Fibroblast of the conjunctiva (primary cell): ENCODE results near the gene ADRA1B.
A peak's percentile ranks its signal among the peaks of the same experiment; 100 is the strongest.

Experiments used
- DNase-seq: peaks from one replicate; pipeline ENCODE4 v3.0.0-alpha.2; 2010; ENCODE audit warnings: low read depth

ADRA1B gene

DNA sequence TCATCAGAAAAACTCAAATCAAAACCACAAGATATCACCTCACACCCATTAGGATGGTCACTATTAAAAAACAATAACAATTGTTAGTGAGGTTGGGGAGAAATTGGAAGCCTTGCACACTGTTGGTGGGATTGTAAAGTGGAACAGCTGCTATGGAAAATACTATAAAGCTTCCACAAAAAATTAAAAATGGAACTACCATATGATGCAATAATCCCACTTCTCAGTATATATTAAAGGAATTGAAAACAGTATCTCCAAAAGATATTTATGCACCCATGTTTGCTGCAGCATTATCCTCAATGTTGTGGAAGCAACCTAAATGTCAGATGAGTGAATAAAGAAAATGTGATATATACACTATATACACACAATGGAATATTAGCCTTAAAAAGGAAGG is 14.5 kb upstream of the ADRA1B start:
- DNase-seq: no peak

DNA sequence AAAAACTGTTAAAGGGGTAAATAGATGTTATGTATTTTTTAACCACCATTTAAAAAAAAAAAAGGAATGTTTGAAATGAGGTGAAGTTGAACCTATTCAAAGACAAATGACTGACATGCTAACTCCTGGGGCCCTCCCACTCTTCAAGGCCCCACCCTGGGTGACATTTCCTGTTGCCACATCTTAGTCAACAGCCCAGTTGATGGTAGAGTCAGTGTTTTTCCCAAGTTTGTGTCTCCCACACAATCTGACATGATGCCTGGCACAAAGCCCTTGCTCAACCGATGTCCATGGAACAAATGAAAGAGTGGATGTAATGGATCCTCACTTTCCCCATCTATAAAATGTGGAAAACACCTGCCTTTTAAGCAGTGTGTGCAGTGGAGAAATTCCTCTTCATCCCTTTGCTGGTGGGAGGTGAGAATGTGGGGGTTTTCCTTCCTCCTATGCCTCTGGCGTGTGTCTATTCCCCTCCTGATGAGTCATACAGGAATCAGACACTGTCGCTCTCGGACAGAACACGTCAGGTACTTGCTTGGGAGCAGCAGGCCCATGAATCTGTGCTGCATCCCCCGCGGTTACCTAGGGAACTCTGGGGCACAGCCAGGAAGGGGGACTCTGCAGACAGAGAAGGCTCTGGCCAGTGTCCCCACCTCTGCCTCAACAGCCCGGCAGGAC is 13.7 kb upstream of the ADRA1B start:
- DNase-seq: no peak

DNA sequence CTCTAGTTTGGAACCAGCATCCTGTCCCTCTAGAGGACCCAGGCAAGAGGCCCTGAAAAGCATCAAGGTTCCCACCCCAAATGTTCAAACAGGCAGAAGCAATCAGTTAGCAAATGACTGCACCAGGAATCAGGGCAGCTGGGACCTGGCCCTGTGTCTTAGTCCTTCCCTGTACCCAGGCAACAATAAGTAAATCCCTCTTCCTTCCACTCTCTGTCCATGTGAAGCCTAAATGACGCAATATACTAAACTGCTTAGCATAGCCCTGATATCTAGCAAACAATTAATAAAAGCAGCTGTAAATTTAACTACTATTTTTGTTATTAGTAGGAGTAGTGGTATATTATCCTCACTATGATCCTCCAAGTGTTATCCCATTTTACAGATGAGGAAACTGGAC is 13.2 kb upstream of the ADRA1B start:
- no peak for DNase-seq

DNA sequence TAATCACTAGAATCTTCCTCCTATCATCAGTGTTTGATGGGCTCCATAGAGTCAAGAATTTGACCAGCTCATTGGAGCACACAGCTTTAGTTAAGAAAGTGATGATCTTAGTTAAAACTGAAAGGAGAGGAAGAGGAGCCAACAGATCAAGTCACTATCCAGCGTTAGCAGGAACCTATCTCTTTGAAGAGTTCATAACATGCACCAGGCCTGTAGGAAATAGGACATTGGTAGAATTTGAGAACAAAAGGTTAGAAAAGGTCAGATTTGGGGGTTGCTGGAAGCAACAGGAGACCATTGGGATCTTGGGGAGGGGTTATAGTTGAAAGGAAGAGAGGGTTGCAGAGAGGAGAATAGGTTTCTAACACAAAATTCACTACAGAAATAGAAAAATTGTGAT is 11.4 kb upstream of the ADRA1B start:
- DNase-seq: no peak

DNA sequence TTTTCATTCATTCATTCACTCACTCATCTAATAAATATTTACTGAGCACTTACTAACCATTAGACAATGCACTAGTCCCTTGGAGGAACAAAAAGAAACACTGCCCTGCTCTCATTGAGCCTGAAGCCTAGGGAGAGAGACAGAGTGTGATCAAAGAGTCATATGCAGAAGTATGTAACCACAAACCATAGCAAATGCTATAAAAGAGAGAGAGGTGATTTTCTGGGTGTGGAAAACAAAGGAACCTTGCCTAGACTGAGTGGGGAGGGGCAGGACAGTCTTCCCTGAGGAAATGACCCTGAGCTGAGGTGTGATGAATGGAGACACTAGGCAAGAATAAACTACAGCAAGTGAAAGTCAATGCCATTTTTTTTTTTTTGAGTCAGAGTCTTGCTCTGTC is 10.8 kb upstream of the ADRA1B start:
- no peak for DNase-seq

DNA sequence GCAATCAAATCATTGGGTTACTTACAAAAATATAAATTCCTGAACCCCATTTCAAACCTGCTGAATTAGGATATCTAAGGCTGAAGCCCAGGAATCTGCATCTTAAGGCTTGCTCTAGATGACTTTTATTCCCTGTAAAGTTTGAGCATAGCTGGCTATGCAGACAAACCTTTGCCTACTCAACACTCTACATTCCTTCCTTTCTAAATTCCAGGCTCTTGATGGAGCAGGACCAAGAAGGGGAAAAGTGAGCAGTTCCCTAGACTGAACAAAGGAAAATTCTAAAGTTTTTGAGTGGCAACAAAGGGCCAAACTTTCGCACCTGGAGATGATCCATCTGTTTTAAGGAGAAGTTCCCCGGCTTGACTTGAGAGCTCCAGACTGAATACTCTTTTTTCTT is 9.8 kb upstream of the ADRA1B start:
- no peak for DNase-seq

DNA sequence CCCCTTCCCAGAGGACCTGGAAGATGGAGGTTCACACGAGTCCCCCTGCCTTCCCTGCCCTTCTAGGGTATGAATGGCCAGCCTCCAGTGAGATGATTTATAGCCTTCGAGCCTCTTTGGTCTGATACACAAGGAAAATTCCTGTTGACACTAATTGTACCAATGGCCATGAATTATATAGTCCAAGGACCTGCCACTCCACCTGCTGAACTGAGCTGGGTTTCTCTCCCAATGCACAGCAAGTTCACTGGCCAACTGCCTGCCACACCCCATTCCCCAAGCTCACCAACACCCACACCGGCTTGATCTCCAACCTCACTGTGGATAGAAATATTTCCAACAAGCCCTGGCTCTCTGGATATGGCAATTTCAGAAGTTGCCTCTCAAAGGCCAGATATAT is 9.3 kb upstream of the ADRA1B start:
- DNase-seq: no peak

DNA sequence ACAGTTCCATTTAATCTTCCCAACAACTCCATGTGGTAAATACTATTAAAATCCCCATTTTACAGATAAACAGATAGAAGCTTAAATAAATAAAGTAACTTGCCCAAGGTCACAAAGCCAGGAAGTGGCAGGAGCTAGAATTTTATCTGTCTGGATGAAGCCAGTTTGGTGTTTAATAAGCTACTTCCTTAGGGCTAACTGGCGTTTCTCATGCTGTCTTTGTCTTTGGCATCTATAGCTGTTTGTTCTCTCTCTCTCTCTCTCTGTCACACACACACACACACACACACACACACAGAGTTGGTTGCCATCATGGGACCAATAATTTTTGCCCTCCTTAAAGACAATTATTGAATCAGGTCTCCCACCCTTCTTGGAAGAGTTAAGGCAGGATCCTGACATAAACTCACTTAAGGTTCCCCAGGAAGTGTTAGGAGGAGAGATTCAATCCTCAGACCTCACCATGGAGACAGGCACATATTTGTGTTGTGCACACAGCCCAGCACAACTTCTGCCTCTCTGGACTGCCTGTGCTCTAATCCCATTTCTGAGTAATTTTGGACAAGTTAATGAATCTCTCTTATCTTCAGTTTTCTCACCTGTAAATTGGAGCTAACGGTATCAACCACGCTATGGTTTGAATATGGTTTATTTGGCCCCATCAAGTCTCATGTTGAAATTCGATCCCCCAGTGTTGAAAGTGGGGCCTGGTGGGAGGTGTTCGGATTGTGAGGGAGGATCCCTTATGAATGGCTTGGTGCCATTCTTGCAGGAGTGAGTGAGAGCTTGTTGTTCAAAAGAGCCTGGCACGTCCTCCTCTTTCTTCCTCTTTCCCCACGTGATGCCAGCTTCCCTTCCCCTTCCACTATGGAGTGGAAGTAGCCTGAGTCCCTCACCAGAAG is 8.3 kb upstream of the ADRA1B start:
- DNase-seq: no peak

DNA sequence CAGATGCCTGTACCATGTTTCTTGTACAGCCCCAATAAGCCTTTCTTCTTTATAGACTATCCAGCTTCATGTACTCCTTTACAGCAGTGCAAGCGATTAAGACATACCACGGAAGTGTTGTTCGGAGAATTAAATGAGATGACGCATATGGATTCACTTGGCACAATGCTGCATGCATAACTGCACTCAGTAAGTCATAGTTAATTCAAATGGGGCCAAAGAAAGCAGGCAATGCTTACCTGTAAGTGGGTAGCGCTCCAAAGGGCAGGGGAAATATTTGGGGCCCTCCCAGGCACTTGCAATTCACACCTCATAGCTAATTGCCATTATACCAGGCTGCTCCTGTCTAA is 7.7 kb upstream of the ADRA1B start:
- no peak for DNase-seq

DNA sequence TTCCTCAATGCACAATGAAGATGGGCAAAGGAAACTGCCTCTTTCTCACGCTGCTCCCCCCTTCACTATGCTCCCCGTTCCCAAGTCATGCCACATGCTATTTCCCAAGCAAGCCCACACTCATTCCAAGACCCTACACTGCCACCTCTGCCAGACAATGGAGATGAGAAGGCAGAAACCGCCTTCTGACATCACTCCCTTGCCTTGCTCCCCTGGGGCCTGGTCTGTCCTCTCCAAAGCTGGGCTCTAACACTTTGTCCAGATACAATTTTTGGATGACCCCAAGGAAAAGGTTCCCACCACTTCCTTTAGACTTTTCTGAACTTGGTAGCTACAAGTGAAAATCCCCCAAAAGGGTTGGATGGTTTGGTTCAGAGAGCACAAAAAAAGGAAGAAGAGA is 7.2 kb upstream of the ADRA1B start:
- DNase-seq: no peak

DNA sequence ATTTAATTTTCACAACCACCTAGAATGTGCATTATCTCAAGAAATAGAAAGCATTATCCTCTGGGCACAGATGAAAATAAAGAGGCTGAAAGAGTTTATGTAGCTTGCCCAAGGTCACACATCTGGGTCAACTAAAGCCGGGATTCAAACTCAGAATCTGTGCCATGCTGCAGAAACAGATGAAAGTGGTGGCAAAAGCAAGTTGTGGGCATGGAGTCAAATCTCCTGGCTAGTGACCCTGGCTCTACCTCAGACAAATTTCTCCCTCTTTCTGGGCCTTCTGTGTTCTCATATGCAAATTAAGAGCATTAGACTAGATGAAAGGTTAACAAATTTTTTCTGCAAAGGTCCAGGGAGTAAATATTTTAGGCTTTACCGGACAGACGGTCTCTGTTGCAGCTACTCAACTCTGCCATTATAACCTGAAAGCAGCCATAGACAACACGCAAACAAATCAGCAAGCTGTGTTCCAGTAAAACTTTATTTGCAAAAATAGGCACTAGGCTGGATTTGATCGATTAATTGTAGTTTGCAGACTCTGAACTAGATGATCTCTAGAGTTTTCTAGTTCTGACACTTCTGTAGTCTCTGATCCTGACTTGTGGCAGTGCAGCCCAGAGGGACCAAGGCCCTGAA is 6.0 kb upstream of the ADRA1B start:
- no peak for DNase-seq

DNA sequence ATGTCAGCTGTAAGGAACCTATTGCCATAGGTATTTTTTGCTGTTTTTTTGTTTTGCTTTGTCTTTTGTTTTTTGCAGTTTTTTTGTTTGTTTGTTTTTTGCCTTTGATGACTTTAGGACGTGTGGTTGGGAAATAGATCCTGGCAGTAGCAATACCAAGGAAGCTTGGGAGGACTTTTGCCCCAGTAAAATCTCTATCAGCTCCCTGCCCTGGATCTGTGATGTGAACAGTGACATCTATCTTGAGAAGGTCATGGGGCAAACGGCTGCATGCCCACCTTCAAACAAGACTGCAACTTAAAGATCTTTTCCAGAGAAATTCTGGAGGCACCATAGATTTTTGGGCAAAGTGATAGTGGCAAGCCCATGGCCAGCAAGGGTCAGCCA is 5.4 kb upstream of the ADRA1B start:
- no peak for DNase-seq

DNA sequence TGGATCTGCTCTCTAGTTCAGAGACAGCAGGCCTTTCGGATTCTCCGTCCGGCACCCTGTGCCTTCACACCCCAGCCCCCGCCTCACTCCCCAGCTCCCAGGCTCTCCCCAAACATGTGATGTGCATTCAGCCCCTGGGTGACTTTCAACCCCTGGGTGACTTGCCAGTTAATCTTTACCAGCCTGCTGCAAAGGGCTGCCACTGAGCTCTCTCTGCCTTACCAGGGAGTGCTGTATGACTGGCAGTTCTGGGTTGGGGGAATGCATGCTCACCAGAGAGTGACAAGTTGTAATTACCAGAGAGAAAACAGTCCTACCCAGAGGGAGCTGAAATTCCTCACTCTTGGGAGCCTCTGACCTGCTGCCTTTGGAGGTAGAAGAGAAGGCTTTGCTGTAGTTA is 4.9 kb upstream of the ADRA1B start:
- no peak for DNase-seq

DNA sequence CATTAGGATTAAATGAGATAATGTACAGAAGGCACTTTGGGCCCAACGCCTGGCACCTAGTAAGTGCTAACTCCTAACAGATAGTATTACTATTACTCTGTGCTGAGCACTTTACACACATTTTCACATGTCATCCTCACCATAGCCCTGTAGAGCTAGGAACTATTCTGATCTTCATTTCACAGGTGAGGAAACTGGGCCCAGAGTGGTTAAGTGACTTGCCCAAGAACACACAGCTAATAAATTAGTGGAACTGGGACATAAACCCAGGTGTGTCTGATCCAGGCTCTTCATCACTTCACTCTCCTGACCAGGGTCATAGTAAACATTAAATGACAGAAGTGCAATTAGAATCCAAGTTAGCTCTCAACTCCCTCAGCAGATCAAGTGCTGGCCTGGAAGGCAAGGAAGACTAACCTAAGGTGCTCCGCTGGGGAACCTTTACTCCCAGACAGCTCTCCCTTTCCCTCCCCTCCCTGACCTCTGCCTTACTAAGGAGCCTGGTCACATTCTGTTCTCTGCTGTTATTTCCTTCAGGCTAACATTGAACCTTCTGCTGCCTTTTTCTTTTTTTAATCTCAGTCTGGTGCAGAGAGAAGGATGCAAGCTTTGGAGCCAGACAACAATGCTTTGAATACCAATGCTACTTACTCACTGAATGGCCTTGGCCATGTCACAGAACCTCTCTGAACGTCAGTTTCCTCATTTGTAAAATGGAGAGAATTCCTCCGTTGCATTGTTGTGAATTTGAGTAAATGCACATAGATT is 4.1 kb upstream of the ADRA1B start:
- peak; percentile 71 for DNase-seq

DNA sequence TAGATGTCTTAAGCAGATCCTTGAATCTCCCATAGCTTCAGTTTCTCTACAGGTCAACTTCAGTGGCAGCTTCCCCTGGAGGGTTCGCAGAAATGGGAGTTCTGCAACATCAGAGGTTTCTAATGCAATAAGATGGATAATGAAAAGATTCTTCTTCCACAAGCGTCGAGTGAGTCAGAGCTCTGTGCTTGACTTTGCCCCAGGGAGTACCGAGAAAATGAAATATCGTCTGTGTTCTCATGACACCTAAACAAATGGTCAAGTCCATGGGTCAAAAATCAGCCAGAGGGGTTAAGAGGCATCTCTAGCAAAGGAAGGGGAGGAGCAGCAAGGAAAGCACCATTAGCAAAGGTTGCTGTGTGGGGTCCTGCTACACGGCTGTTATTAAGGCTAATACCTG is 3.2 kb upstream of the ADRA1B start:
- DNase-seq: peak; percentile 86

DNA sequence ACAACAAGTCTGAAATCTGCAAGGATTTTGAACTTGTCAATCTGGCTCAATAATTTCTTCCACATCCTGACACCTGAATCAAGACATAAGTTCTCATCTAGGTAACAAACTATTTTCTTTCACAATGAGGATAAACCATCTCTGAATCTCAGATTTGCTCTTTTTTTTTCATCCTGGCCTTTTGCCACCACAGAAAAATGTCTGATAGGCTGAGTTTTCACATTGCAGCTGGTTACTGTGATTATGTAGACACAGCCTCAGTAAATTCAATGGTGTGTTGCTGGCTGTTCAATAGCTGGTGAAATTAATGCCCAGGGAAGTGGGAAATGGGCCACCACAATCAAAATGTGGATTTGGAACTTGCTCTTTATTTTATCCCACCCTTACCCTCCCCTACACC is 2.8 kb upstream of the ADRA1B start:
- no peak for DNase-seq

DNA sequence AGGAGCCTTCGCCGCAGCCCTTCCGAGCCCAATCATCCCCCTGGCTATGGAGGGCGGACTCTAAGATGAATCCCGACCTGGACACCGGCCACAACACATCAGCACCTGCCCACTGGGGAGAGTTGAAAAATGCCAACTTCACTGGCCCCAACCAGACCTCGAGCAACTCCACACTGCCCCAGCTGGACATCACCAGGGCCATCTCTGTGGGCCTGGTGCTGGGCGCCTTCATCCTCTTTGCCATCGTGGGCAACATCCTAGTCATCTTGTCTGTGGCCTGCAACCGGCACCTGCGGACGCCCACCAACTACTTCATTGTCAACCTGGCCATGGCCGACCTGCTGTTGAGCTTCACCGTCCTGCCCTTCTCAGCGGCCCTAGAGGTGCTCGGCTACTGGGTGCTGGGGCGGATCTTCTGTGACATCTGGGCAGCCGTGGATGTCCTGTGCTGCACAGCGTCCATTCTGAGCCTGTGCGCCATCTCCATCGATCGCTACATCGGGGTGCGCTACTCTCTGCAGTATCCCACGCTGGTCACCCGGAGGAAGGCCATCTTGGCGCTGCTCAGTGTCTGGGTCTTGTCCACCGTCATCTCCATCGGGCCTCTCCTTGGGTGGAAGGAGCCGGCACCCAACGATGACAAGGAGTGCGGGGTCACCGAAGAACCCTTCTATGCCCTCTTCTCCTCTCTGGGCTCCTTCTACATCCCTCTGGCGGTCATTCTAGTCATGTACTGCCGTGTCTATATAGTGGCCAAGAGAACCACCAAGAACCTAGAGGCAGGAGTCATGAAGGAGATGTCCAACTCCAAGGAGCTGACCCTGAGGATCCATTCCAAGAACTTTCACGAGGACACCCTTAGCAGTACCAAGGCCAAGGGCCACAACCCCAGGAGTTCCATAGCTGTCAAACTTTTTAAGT is 819 bp downstream of the ADRA1B start:
- DNase-seq: no peak

DNA sequence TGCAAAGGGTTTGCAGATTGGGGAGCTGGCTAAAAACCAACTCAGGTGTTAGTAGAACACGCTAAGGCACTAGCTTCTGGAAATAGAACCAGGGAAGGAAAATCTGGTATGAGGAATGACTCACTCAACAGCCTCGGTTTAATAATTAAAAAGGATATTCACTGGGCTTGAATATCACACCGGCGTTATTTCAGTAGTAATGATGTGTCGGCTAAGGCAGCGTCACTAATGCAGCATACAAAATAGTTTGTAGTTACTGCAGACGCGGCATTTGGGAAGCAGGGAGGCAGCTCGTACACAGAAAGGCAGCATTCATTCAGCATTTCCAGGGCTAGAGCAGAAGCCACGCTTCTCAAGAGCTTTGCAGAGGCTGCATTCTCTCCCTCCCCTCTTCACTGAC is 1.7 kb downstream of the ADRA1B start:
- DNase-seq: no peak

DNA sequence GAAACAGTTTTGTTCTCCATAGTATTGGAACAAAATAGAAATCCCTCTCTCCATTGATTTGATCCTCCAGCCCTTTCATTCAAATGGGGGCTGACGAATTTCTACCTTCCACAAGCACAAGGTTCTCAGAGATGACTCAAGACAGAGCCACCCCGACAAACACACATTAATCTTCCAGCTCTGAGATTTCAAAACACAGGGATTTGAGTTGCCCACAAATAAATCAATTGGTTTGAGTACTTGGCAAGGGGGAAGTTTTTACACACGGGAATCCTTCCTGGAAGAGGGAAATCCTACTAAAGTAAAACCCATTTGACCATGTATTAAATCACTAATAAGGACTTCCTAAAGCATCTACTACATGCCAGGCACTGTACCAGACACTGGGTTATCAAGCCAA is 5.4 kb downstream of the ADRA1B start:
- no peak for DNase-seq

DNA sequence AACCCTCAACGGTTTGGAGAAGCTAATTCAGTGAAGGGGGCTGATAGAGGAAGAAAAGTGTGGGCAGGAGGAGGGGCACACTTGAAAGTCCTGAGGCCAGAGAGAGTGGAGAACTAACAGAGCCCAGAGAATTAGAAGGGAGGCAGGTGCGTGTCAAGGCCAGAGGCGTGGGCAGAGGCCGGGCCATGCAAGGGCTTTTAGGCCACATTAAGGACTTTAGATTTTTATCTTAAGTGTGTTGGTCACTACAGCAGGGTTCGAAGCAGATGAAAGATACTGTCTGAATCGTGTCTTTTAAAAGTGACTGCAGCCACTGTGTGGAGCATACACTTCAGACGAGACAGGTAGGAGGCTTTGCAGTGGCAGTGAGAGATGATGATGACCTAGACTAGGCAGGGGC is 6.7 kb downstream of the ADRA1B start:
- DNase-seq: no peak

DNA sequence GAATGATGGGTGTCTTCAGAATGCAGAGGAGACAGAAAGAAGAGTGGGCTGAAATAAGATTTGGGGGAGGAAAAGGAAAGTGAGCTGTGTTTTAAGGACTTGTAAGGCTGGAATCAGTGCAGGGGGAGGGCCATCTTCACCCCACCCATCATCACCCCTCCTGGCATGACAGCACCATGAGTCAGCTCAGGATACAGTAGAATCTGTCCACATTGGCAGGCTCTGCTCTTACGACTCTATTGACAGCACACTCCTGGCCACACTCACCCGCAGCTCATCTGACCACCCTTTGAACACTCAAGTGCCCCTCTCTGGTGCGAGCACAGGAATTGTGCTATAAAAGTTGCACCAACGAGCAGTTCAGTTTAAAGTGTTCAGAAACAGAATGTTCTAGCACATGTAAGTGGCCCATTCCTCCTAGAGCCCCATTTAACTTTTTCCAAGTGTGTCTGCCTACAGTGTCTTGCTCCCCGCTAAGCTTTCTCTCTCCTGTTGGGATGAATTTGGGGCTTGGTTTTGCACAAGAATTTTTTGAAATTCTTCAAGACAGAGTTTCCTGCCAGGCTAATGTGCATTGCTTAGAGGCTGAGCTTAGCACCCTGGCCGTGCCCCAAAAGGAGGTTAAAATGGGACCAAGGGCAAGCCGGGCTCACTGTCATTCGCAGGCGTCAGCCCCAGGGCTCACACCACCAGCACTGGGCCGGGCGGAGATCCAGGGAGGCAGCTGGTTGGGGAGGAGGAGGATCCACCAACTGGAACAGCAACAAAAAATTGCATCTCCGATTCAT is 12.0 kb downstream of the ADRA1B start:
- DNase-seq: peak; percentile 74
